OCI-M2 (cell line): ENCODE data around the gene KCTD14.
"Not testable (repeated sequence)": the region's sequence is repeated elsewhere in the genome, so short reads cannot be mapped to it uniquely, and the experiment has no call there.

Experiments used
- DNase-seq: peaks from one replicate; lab custom pipeline; 2025; ENCODE audit not compliant: unreplicated experiment; lab: John Stamatoyannopoulos, UW

Gene KCTD14

GRCh38 chr11:78027759-78028158 lies 4.7 kb upstream of the KCTD14 start:
- no peak for DNase-seq

- DNase-seq: no peak
These were observed 2.3 kb upstream of the KCTD14 start for GRCh38 chr11:78025378-78025777.

GRCh38 chr11:78023426-78023825 lies 350 bp upstream of the KCTD14 start:
- no peak for DNase-seq

- DNase-seq: no peak
These were observed 1.5 kb downstream of the KCTD14 start for GRCh38 chr11:78021611-78022010.

GRCh38 chr11:78020246-78020645 lies 2.8 kb downstream of the KCTD14 start:
- DNase-seq: no peak

- no peak for DNase-seq
These were observed 3.3 kb downstream of the KCTD14 start for GRCh38 chr11:78019808-78020207.

GRCh38 chr11:78015878-78016277 lies 7.2 kb downstream of the KCTD14 start:
- no peak for DNase-seq

- DNase-seq: not testable (repeated sequence)
These were observed 8.0 kb downstream of the KCTD14 start for GRCh38 chr11:78014937-78015520.

GRCh38 chr11:78011301-78011700 lies 11.8 kb downstream of the KCTD14 start:
- no peak for DNase-seq

GRCh38 chr11:78010755-78011154 lies 12.3 kb downstream of the KCTD14 start:
- DNase-seq: no peak

- no peak for DNase-seq
These were observed 12.8 kb downstream of the KCTD14 start for GRCh38 chr11:78010304-78010703.

- DNase-seq: no peak
These were observed 14.0 kb downstream of the KCTD14 start for GRCh38 chr11:78009062-78009461.

- no peak for DNase-seq
These were observed 22.9 kb downstream of the KCTD14 start for GRCh38 chr11:78000193-78000592.

- DNase-seq: no peak
These were observed 23.5 kb downstream of the KCTD14 start for GRCh38 chr11:77999446-78000030.

- DNase-seq: peak; percentile 92
These were observed 28.4 kb downstream of the KCTD14 start, which contains the start of gene INTS4 for GRCh38 chr11:77994434-77995362. INTS4 (minus strand) TSS chr11:77994668; CDS start chr11:77994643, 25 bp downstream.

- DNase-seq: no peak
These were observed 29.2 kb downstream of the KCTD14 start for GRCh38 chr11:77993902-77994301.

GRCh38 chr11:77990981-77991380 lies 32.1 kb downstream of the KCTD14 start:
- DNase-seq: no peak

- not testable (repeated sequence) for DNase-seq
These were observed 36.6 kb downstream of the KCTD14 start for GRCh38 chr11:77986456-77986855.

GRCh38 chr11:77981346-77981947 lies 41.6 kb downstream of the KCTD14 start:
- no peak for DNase-seq

GRCh38 chr11:77968337-77968736 lies 54.7 kb downstream of the KCTD14 start:
- no peak for DNase-seq

GRCh38 chr11:77967753-77968152 lies 55.3 kb downstream of the KCTD14 start:
- DNase-seq: no peak
